C4-2B (cell line): ENCODE data around the gene KRT3.

Experiments used
- H3K27ac ChIP-seq: fragments of 450-650 bp; 2 replicates; pipeline ENCODE4 v1.5.1; 2017
- ZFX ChIP-seq: fragments of 450-650 bp; IDR thresholded peaks from 2 replicates; pipeline ENCODE4 v1.6.1; 2017
- TF ChIP-seq, protein P1 (sequence below): fragments of 450-650 bp; conservative IDR thresholded peaks from 2 replicates; pipeline ENCODE4 v1.5.1; 2017; ENCODE audit warnings: mild to moderate bottlenecking

KRT3 gene

DNA sequence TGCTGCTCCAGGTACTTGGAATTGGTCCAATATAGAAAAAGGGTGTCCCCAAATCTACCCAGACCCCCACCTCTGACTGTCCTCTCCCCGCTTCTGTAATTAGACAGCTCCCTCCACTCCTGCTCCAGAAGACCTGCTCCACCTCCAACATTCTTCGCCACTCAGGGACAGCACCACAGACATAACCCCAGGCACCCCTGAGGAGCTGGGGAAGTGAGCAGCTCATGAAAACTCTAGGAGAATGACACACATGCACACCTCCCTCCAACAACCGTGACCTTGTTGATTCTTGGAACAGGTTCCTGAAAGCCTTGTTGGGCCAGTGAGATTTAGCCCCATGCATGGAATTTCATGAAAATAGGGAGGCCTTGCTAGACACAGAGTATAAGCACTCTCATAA, 9.8 kb upstream of the KRT3 start:
- H3K27ac ChIP-seq, result no peak overlapping the region
- TF ChIP-seq, protein P1, sequence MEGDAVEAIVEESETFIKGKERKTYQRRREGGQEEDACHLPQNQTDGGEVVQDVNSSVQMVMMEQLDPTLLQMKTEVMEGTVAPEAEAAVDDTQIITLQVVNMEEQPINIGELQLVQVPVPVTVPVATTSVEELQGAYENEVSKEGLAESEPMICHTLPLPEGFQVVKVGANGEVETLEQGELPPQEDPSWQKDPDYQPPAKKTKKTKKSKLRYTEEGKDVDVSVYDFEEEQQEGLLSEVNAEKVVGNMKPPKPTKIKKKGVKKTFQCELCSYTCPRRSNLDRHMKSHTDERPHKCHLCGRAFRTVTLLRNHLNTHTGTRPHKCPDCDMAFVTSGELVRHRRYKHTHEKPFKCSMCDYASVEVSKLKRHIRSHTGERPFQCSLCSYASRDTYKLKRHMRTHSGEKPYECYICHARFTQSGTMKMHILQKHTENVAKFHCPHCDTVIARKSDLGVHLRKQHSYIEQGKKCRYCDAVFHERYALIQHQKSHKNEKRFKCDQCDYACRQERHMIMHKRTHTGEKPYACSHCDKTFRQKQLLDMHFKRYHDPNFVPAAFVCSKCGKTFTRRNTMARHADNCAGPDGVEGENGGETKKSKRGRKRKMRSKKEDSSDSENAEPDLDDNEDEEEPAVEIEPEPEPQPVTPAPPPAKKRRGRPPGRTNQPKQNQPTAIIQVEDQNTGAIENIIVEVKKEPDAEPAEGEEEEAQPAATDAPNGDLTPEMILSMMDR, result no peak
- no peak for TF ChIP-seq ZFX

DNA sequence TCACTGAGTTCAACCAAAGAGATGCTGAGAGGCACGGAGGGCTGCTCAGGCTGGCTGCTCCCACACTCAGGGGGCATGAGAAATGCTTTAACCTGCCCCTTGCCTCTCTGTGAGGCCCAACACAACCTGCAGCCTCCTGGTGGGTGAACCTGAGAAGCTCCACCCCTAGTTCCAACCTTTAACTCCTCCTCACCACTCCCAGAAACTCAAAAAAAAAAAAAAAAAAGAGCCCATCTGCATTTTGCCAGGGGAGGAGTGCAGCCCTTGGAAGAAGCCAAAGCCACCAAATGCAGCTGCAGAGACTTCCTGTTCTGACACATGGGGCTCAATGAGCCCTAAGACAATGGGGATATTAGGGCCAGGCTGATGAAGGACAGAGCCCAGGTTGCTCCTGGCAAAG, 9.1 kb upstream of the KRT3 start:
- TF ChIP-seq, protein P1, result no peak
- no peak for TF ChIP-seq ZFX
- H3K27ac ChIP-seq, result no peak overlapping the region

DNA sequence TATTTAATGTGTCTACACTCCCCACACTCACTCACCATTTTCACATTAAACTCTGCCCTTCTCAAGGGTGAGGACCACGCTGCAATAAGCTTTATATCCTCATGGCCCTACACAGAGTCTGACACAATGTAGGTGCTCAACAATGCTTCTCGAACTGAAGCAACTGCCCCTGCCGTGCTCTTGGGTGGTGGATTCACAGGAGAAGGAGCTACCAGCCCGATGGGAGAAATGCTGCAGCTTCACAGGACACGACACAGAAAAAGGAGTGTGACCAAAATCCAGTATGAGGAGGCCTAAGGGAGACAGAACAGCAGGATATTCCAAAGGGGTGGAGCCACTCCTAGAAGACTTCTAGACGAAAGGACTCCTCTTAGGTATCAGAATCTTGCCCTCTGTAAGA, 6.5 kb upstream of the KRT3 start:
- TF ChIP-seq, protein P1, result no peak
- TF ChIP-seq ZFX, result no peak
- no peak overlapping the region for H3K27ac ChIP-seq

DNA sequence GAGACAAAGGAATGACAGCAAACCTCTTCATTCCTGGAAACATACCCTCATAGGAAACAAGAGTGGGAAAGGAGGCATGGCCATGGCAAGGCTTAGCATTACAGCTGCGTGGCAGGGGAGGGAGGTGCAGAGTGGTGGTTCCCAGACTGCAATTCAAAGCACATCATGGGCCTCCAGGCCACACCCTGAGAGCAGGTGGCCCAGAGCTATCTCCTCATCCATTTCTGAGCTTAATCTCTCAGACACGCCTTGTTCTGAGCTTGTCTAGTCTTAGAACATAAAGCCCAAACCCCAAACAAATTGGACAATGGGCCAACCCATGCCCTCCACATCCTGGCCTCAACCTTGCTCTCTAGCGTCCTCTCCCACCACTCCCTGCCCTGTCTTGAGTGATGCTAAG, 5.9 kb upstream of the KRT3 start:
- peak overlapping the region; percentile 65 for H3K27ac ChIP-seq
- TF ChIP-seq ZFX, result no peak
- TF ChIP-seq, protein P1, result no peak

DNA sequence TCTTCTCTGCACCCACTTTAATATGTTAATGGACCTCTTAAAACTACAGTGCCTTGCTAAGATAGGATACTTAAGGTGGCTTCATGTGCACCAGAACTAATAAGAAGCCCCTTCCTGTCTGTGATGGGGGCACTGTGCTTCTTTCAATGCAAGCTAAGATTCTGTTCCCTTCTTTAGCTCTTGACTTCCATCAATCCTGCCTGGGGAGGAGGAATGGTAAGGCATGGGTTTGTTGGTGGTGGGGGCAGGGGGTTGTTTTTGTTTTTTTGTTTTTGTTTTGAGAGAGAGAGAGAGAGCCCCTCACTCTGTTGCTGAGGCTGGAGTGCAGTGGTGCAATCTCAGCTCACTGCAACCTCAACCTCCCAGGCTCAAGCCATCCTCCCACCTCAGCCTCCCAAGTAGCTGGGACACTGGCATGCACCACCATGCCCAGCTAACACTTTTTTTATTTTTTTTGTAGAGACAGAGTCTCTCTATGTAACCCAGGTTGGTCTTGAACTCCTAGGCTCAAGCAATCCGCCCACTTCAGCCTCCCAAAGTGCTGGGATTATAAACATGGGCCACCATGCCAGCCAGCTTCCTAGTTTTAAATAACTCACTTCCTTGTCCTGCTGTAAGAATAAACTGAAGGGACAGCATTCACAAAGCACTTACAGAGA, 4.5 kb upstream of the KRT3 start:
- TF ChIP-seq ZFX, result no peak
- TF ChIP-seq, protein P1, result no peak
- peak overlapping the region; percentile 65 for H3K27ac ChIP-seq

DNA sequence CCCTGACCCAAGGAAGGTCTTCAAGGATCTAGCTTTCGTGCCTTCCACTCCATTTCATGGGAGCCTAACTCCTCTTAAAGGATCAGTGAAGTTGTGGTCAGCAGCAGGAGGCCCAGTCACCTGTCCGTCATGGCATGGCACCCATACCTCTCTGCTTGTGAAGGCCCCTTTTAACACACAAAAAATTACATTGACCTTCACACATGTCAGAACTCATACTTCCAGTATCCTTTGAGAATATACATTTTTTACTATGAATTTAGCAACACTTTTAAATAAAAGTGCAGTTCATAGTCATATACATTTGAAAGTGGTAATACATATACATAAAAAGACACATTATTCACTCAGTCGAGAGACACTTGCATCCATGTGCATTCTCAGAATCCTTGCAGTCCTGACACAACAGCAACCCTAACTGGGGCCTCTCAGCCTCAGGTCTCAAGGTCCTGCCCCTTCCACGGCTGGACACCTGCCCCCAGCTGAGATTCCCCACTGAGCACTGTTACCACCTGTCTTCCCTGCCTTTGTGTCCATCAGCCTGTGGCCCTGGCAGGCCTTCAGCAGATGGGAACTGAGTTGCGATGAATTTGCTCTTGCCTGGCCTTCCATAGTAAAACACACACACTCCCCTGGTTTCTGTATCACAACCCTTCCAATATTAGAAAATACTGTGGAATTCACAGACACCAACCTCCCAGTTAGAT, 3.7 kb upstream of the KRT3 start:
- TF ChIP-seq ZFX, result no peak
- TF ChIP-seq, protein P1, result no peak
- H3K27ac ChIP-seq, result peak overlapping the region; percentile 65; the same call in 1 of the 2 replicates

DNA sequence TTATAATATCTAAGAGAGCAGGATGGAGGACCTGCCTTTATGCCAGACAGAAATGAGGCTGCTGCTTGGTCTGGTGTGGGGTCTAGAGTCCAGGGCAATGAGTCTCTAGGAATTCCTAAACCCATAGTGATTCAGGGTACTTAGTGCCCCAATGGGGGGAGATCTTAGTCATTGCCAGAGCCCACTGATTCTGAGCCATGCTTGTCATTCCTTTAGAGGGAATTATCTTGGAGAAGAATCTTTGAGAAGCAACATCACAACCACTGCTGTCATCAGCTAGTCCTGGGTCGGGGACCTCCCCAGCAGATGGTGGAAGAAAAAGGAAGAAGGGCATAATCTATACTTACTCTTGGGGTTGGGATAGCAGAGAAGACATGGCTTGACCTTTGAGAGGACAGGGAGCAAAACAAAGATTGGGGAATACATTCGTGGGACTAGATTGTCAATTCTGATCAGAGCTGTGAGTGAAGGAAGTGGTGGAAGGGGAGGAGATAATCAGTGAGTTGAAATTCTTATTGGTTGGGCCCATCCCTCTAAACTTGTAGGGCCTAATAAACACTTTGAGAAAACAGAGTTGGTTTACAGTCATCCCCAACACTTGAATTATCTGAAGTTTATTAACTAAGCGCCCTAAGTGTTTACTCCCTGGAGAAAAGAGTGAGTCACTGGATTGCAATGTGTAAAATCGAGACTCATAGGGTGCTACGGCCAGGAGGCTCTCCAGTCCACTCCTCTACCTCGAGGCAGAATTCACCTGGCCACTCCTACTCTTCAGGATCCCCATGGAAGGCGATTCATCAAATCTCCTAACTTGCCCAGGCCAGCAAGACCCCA, 3.0 kb upstream of the KRT3 start:
- TF ChIP-seq ZFX, result no peak
- TF ChIP-seq, protein P1, result no peak

More for the DNA sequence above, 3.0 kb upstream of the KRT3 start:
- no peak overlapping the region for H3K27ac ChIP-seq
